DMS53 treated with DMSO at 0.1 percent for 48 hours (cell line): ENCODE data around the gene FBL.
"Not testable (repeated sequence)": the region's sequence is repeated elsewhere in the genome, so short reads cannot be mapped to it uniquely, and the experiment has no call there.

ENCODE experiments used
- DNase-seq: peaks from one replicate; lab custom pipeline; 2025; ENCODE audit not compliant: unreplicated experiment; lab: John Stamatoyannopoulos, UW

The FBL gene

DNA sequence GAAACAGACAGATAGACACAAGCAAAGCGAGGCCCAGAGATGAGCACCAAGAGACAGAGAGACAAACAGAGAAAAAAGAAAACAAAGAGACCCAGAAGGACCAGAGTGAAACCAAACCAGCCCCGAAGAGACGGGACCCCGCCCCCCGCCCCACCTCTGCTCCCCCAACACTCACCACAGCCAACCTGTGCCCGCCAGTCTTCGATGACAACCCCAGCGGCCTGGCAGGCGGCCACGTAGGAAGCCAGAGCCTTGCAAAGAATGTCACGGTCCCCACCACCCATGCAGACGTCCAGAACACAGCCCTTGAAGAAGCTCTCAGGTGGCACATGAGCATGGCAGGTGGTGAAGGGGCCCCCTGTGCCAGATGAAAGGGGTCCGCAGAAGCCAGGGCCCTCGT is 31.3 kb upstream of the FBL start:
- not testable (repeated sequence) for DNase-seq

DNA sequence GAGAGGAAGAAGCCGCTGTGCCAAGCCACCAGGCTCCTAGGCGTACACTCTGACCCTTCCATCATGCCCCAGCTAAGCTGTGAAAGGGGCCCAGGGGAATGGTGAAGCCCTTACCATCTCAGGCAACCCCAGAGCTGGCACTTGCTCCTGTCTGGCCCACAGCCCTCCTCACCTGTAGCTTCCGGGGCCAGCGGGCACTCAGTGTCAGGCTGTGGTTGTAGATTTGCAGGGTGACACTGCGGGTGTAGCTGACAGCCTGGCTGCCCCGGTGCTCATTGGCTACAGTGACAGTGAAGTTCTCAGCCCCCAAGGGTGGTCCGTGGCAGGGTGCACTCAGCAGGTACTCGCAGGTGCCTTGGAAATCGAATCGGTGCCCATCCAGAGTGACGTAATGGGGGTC is 30.3 kb upstream of the FBL start:
- not testable (repeated sequence) for DNase-seq

DNA sequence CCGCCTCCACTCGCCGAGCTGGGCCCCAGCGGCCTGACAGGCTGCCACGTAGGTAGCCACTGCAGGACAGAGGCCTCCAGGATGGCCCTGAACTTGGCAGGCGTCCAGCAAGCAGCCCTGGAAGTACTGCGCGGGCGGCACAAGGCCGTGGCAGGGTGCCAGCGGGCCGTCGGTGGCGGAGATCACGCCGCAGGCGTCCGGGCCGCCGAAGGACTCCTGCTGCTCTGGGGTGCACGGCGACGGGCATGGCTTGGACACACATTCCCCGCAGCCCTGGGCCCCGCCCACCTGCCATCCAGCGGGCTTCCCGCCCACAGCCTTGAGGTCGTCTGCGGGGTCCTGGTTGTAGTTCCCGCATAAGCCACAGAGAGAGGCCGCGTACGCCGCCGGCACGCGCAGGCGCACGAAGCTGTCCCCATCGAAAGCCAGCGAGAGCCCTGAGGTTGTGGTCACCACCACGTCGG is 29.3 kb upstream of the FBL start:
- not testable (repeated sequence) for DNase-seq

DNA sequence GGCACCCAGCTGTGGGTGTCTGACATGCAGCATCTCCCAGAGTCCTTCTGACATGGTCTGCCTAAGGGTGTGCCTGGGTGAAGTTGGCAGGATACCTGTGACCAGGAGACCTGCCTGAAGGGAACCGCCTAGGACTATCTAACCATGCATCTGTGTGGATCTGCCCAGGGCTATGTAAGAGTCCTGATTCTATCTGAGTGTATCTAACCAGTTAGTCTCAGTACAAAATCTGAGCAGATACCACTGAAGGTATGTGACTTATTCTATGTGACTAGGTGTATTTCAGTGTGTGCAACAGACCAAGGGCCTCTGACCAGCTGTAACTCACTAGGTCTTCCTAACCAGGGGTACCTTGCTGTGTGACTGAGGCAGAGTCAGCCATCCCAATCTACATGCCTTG is 28.2 kb upstream of the FBL start:
- DNase-seq, result no peak

DNA sequence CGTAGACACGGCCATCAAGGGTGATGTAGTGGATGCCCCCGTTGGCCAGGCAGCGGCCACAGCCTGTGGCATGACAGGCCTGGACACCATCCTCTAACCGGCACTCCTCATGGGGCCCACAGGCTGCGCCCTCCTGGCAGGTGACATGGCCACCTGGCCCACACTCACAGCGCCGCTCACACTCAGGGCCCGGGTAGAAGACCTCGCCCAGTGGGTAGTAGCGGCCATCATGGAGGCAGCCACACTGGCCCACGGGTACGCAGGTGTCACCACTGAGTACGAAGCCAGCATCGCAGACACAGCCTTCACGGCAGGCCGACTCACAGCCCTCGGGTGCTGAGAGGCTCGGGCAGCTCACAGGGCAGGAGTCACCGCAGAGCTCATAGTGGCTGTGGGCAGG is 27.2 kb upstream of the FBL start:
- DNase-seq, result no peak

DNA sequence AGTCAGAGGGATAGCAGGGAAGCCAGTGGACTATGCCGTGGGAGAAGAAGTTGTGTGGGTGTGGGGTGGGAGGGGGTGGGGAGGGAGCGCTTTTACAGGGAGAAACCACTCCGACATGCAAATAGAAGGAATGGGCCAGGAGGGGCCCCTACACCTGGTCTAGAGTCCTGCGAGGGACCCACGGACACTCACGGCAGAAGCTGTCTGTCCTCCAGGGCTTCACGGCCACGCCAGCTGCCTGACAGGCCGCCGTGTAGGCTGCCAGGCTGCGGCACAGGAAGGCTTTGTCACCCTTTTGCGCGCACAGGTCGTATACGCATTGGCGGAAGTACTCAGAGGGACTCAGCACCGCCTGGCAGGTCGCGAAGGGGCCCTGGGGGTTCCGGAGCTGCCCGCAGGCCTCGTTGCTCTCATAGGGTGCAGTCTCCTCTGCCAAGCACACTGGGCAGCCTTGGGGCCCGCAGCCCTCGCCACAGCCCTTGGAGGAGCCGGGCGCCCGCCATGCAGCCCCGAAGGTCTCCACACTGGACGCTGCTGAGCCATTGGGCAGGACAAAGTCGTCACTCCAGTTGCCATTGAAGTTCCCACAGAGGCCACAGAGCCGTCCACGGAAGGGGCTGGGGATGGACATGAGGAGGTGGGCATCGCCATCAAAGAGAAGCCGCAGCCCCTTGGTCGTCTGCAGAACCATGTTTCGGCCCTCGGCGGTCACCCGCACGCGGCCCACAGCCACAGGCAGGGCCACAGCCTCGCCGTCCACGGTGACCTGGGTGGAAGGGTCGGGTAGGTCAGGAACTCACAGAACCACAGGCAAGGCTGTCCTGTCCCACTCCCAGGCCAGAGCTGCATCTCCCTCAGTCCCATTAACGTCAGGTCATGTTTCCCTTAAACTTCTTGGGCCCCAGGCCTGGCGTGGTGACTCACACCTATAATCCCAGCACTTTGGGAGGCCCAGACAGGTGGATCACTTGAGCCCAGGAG is 26.0 kb upstream of the FBL start:
- DNase-seq, result no peak

DNA sequence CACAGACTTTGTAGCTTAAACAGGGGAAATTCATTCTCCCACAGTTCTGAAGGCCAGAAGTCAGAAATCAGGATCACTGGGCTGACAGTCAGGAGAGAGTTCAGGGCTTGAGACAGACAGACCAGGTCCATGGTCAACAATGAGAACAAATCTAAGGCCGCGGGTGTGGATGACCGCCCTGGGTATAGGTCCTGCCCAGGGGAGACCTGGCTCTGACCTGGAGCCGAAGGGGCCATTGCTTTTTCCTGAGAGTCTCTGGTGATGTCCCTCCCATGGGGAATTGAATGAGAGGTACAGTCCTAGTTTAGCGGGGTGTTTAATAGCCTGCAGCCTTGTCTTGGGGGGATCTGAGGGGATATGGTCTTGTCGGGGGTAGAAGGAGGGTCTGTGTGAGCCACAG is 25.2 kb upstream of the FBL start:
- no peak for DNase-seq

DNA sequence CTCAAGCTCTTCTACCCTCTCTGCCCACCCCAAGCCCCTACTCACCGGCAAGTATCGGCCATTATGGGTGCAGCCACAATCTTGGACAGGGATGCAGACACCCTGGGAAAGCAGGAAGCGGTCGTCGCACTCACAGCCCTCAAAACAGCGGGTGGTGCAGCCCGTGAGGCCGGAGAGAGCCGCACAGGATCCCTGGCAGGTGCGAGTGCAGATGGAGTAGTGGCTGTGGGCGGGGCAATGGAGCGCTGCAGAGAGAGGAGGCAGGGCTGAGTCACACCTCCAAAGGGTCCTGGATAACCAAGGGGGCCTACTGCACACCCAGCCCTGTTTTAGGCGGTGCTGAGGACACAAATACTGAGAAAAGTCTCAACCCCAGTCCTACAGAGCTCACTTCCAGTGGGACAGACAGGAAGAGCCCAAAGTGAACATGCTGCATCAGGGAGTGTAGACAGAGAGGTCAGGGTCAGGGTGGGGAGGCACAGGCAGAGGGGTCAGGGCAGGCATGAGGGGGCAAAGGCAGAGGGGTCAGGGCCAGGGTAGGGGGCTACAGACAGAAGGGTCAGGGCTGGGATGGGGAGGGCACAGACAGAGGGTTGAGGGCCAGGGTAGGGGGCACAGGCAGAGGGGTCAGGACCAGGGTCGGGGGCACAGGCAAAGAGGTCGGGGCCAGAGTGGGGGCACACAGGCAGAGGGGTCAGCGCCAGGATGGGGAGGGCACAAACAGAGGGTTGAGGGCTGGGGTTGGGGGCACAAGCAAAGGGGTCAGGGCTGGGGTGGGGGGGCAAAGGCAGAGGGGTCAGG is 24.2 kb upstream of the FBL start:
- peak; percentile 40 for DNase-seq

DNA sequence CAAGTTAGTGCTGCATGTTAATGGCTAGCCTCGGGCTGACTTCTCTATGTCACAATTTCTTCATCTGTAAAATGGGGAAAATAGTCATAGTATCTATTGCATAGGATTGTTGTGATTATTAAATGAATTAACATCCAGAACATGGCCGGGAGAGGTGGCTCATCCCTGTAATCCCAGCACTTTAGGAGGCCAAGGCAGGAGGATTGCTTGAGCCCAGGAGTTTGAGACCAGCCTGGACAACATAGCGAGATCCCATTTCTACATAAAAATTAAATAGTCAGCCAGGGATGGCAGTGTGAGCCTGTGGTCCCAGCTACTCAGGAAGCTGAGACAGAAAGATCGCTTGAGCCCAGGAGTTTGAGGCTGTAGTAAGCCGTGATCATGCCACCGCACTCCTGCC is 21.8 kb upstream of the FBL start:
- DNase-seq, result no peak

DNA sequence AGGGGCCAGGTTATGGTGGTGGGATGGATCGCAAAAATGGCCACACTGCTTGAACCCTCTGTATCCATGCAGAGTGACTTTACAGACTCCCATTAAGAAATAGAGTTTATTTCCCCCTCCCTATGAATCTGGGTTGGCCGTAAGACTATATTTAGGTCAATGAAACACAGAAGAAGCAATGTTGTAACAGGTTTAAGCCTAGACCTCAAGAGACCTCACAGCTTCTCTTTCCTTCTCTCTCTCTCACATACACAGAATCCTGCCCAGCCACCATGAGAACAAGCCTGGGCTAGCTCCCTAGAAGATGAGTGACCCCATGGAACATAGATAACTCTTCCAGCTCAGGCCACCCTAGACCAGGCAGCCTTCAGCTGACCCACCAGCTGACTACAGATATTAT is 21.0 kb upstream of the FBL start:
- DNase-seq, result no peak

DNA sequence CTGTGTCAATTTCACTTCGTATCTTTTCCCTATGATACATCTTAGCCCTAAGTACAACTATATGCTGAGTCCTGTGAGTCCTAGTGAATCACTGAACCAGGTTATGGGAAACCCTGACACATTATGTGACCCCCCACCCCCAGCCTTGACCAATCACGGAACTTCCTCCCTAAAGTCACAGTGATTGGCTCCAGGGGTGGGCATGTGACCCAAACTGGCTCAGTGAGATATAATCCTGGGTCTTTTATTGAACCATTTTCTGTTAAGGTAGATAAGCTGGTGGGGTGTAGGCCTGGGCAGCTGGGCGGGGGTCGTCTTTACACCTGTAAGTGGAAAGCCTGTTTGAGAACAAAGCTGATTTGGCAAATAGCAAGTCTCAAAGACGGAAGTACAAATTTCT is 19.8 kb upstream of the FBL start:
- no peak for DNase-seq

DNA sequence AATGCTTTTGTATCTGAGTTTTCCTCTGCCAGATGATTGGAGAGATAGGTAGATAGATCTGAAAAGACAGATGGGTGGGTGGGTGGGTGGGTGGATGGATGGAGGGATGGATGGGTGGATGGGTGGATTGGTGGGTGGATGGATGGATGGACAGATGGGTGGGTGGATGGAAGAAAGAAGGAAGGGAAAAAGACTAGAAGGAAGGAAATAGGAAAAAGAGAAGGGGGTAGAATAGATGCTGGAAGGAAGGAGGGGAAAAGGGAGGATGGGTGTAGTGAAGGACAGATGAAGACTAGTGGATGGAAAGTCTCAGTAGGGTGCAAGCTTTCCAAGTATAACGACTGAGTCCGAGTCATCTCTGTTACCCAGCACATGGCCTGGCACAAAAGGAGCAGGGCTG is 19.0 kb upstream of the FBL start:
- DNase-seq, result no peak

DNA sequence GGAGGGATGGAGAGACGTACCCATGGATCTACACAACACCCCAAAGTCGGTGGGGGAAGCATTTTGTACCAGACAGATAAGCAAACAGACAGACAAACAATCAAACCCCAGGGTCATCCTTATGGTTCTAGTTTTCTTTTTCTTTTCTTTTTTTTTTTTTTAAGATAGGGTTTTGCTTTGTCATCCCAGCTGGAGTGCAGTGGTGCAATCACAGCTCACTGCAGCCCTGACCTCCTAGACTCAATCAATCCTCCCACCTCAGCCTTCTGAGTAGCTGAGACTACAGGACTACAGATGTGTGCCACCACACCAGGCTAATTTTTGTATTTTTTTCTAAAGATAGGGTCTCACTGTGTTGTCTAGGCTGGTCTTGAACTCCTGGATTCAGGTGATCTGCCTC is 17.9 kb upstream of the FBL start:
- no peak for DNase-seq

DNA sequence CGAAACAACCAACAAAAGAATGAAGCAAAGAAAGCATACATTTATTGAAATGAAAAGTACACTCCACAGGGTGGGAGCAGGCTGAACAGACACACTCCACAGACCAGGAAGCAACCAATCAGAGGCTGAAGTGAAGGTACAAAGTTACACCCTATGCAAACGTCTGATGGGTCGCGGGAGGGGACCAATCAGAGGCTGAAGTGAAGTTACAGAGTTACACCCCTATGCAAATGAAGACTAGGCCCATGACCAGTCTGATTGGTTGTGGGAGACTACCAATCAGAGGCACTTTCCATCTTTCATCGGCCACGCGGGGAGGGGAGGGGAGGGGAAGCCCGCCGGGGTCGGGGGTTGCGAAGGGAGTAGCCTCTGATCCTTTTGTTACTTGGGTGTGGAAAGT is 12.4 kb upstream of the FBL start:
- peak; percentile 62 for DNase-seq

DNA sequence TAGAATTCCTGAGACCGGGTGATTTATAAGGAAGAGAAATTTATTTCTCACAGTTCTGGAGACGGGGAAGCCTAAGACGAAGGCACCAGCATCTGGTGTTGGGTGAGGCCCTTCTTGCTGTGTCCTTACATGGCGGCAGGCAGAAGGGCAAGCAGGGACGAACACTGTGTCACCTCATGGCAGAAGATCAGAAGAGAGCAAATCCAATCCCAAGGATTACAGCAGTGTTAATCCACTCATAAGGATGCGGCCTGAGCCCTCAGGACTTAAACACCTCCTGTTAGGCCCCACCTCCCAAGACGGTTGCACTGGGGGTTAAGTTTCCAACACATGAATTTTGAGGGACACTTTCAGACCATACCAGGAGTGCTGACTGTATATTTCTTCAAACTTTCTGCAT is 6.7 kb upstream of the FBL start:
- no peak for DNase-seq

DNA sequence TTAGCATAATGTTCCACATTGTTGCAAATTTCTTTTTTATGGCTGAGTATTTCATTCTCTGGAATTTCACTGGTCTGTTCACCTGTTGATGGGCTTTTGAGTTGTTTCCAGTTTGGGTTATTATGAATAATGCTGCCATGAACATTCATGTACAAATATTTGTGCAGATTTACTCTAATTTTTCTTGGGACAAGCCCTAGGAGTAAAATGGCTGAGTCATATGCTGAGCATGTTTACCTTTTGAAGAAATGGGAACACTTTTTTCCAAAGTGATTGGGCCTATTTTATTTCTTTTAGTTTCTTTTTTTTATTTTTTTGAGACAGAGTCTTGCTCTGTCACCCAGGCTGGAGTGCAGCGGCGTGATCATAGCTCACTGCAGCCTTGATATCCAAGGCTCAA is 4.7 kb upstream of the FBL start:
- DNase-seq, result no peak

DNA sequence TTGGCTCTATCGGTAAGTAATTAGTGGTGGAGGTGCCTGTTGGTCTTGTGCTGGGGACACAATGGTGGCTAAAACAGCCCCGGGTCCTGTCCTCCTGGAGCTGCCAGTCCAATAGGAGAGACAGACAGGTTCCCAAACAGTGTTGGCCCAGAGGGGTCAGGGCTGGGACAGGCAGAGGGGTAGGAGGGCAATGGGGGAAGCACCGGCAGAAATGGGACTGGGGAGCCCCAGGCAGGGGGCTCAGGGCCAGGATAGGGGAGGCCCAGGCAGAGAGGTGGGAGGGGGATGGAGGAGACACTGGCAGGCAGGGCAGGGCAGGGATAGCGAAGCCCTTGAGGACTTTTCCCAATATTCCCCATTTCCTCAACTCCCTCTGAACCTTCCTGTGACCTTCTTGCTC is 2.2 kb upstream of the FBL start:
- no peak for DNase-seq

DNA sequence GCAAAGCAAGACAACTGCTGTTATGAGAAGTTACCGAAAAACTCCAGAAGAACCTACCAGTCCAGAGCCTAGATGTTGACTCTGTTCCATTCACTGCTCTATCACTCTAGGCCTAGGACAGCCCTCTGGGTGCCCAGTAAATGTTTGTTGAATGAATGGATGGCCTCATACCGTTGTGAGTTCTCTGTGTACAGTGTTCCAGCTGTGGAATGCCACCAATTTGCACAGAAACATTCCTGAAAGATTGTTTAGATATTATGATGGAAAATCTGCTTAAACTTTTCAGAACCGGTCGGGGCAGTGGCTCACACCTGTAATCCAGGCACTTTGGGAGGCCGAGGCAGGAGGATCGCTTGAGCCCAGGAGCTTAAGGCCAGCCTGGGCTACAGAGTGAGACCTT is 1.3 kb upstream of the FBL start:
- DNase-seq, result no peak

DNA sequence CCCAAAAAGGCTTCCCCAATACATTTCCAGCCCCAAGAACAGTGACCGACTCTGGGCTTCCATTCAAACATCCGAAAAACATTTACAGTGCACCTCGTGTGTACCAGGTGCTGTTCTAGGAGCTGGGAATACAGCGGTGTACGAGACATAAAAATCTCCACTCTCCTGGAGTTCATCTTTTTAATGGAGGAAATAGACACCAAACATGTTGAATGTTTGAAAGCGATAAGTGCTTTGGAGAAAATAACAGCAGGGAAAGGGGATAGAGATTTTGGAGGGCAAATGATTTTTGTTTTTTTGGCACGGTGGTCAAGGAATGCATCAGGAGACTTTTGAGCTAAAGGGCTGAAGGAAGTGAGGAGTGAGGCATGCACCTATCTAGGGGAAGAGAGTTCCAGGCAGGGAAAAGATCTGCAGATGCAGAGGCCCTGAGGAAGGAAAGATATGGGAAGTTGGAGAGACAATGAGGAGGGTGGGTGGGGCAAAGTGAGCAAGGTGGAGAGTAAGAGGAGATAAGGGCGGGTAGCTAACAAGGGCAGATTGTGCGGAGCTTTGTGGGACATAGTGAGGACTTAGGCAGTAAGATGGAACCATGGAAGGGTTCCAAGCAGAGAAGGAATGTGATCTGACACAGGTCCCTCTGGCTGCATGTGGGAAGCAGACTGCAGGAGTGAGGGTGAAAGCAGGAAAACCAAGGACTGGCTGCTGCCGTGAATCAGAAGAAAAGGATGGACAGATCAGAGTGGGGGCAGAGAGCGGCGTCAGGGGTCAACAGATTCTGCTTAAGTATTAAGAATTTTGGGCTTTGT is 703 bp upstream of the FBL start:
- DNase-seq, result no peak

DNA sequence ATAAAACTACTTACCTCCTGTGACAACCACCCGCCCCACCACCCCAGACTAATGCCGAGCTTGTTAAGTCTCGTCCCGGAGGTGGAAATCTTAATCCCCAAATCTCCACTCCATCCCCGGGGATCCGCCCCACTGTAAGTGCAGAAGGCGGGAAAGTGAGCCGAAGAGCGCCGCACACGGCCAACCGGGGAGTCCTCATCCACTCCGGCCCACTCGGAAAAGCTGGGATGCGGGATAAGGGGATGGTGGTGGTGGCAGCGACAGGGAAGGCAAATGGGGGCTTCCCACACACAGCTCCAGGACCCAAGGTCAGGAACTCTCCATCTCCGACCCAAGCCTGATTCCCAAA is 621 bp downstream of the FBL start:
- no peak for DNase-seq

DNA sequence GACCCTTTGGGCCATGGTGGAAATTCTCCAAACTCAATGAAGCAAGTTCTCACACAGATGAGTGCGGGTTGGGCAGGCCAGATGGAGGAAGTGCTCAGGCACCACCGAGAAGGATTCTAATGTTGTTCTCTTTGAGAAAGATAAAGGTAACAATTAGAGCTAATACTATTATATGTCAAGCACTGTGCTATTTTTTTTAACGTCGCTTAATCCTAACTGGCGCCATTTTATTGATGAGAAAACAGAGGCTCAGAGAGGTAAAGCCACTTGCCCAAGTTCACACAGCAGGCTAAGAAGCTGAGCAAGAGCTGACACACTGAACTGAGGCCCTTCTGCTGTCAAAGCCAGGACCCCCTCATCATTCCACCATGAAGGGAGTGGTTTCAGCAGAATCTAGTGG is 1.0 kb downstream of the FBL start:
- no peak for DNase-seq
